ENCODE data around the gene DST. TPM values are rescaled to one million over a fixed set of nuclear protein-coding genes. Genes with fewer than 3 reads are reported as not detected.
A peak's percentile ranks its signal among the peaks of the same experiment; 100 is the strongest.

Gene DST
- total RNA-seq, 4 donors from 2014 or later, result 475 to 871 (median 583) TPM

DNA sequence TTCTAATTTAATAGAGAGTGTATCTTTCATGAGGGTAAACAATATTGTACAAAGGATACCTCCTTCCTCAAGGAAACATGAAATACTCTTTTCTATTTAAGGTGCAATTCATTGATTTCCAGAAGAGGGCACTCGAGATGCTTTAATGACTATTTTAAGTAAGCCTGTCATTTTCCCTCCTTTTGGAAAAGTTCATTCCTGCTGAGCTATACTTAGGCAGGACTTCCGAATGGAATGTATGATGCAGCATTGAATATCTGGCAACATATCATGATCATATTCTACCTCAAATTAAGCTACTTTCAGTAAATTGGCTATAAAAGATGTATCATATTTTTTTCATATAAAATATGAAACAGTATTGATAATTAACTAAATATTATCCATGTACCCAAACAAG, 5.0 kb downstream of the DST start:
- DNase-seq (ENCODE audit: low spot score in 2 of 2), result no peak
- H3K4me3 ChIP-seq (ENCODE audit: low read depth, poor library complexity, severe bottlenecking), result no peak overlapping the region
- intact Hi-C loops (cut with DNase I; ENCODE audit: low total_unique reads), result loop anchor here (5.0 kb wide), 1 partner anchor 800 kb away; no protein-coding TSS in a partner anchor
- WGBS, 2 donors, result 2 to 4% methylated on average over 2 of the region's 2 CpGs
- TF ChIP-seq POLR2A (IDR thresholded peaks at IDR 0.05), result no peak
- TF ChIP-seq, protein P1, sequence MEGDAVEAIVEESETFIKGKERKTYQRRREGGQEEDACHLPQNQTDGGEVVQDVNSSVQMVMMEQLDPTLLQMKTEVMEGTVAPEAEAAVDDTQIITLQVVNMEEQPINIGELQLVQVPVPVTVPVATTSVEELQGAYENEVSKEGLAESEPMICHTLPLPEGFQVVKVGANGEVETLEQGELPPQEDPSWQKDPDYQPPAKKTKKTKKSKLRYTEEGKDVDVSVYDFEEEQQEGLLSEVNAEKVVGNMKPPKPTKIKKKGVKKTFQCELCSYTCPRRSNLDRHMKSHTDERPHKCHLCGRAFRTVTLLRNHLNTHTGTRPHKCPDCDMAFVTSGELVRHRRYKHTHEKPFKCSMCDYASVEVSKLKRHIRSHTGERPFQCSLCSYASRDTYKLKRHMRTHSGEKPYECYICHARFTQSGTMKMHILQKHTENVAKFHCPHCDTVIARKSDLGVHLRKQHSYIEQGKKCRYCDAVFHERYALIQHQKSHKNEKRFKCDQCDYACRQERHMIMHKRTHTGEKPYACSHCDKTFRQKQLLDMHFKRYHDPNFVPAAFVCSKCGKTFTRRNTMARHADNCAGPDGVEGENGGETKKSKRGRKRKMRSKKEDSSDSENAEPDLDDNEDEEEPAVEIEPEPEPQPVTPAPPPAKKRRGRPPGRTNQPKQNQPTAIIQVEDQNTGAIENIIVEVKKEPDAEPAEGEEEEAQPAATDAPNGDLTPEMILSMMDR (IDR thresholded peaks at IDR 0.05), result peak in 1 of 3 donors; percentile 45

DNA sequence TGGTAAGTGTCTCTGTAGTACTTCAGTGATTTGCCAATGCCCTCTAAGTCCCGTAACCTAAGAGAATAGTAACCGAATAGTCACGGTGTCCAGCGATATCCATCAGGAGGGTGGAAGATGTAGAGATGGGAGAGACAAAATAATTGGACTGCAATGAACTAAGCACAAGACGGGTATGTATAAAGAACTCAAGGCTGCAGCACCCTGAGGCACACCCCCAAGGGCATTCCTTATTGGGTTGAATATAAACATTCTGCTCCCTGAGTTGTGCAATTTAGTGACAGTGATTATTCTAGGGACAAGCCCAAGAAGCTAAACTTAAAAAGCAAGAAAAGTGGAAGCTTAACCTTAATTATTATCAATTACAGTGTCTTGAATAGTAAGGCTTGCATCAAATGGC, 14.6 kb downstream of the DST start:
- intact Hi-C loops (cut with DNase I; ENCODE audit: low total_unique reads), result no loop called here
- WGBS, 2 donors, result 88 to 90% methylated on average over 5 of the region's 5 CpGs
- no peak for TF ChIP-seq POLR2A (IDR thresholded peaks at IDR 0.05)
- TF ChIP-seq, protein P1 (IDR thresholded peaks at IDR 0.05), result no peak
- no peak for DNase-seq (ENCODE audit: low spot score in 2 of 2)
- H3K4me3 ChIP-seq (ENCODE audit: low read depth, poor library complexity, severe bottlenecking), result no peak overlapping the region

DNA sequence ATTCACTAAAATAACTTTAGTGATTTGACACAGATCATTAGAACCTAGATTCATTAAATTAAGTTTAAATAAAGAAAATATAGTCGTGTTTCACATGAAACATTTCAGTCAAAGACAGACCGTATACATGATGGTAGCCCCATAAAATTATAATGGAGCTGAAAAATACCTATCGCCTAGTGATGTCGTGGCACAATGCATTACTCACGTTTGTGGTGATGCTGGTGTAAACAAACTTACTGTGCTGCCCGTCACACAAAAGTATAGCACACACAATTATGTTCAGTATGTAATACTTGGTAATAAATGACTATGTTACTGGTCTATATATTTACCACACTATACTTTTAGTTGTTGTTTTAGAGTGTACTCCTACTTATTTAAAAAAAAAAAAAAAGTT, 17.3 kb downstream of the DST start:
- TF ChIP-seq, protein P1 (IDR thresholded peaks at IDR 0.05), result no peak
- no peak for TF ChIP-seq POLR2A (IDR thresholded peaks at IDR 0.05)
- H3K4me3 ChIP-seq (ENCODE audit: low read depth, poor library complexity, severe bottlenecking), result no peak overlapping the region
- intact Hi-C loops (cut with DNase I; ENCODE audit: low total_unique reads), result no loop called here
- 87 to 90% methylated on average over 6 of the region's 6 CpGs for WGBS, 2 donors
- no peak for DNase-seq (ENCODE audit: low spot score in 2 of 2)

DNA sequence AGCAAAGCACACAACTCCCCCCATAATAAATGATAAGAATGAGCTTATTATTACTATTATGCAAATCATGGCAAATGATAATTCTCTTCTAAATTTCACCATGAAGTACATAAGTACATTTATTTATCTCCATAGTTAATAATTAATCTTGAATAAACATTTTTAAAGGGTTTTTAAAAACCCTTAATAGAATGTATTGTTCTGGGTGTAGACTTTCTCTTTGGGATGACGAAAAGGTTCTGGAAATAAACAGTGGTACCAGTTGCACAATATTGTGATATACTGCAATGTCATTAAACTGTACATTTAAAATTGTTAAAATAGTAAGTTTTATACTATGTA, 18.0 kb downstream of the DST start:
- DNase-seq (ENCODE audit: low spot score in 2 of 2), result no peak
- H3K4me3 ChIP-seq (ENCODE audit: low read depth, poor library complexity, severe bottlenecking), result no peak overlapping the region
- intact Hi-C loops (cut with DNase I; ENCODE audit: low total_unique reads), result no loop called here
- WGBS, 2 donors, result 94 to 96% methylated on average over 1 of the region's 1 CpG
- TF ChIP-seq, protein P1 (IDR thresholded peaks at IDR 0.05), result no peak
- no peak for TF ChIP-seq POLR2A (IDR thresholded peaks at IDR 0.05)

DNA sequence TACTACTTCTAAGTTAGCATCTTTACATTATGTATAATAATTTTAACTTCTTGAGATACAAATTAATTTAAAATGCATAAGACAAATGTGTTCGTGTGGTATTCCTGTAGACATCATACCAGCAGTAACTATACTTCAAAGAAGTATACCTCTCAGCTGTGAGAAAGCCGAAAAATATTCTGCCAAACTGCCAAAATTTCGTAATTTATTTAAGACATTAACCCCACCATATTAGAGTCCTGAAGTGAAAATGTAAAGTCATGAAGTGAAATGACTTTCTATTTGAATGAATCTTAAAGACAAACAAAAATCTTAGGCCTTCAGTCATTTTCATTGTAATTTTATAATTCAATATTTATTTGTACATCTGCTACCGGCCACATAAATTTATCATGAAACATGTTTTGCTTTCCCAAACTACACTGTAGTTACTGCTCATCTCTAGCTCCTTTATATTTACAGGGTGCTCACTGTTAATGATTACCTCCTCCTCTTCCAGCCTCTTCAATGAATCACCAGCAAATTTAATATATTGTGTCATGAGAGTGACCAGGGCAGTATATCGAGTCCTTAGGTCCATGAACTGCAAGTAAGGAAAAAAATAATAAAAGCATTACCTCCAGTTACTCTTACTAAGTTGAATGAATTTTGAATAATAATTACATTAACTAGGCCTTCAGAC, 18.5 kb downstream of the DST start:
- intact Hi-C loops (cut with DNase I; ENCODE audit: low total_unique reads), result no loop called here
- DNase-seq (ENCODE audit: low spot score in 2 of 2), result no peak
- WGBS, 2 donors, result 84 to 85% methylated on average over 5 of the region's 5 CpGs
- H3K4me3 ChIP-seq (ENCODE audit: low read depth, poor library complexity, severe bottlenecking), result no peak overlapping the region
- TF ChIP-seq, protein P1 (IDR thresholded peaks at IDR 0.05), result no peak
- TF ChIP-seq POLR2A (IDR thresholded peaks at IDR 0.05), result no peak
